KBM-7 (cell line): ENCODE measurements around the gene CERS6.
"Not testable (repeated sequence)": the region's sequence is repeated elsewhere in the genome, so short reads cannot be mapped to it uniquely, and the experiment has no call there.

Experiments used
- DNase-seq: peaks from one replicate; pipeline ENCODE4 v3.0.0-alpha.2; 2015
- in situ Hi-C: fragments of 300-500 bp; cut with MboI; formaldehyde crosslinking; loops from 2 replicates; pipeline ENCODE4 v1.14.3; 2020; ENCODE audit warnings: low sequenced_read_pairs, low pct_unique_long_range_greater_than_20kb, mixed read lengths

Gene CERS6

DNA sequence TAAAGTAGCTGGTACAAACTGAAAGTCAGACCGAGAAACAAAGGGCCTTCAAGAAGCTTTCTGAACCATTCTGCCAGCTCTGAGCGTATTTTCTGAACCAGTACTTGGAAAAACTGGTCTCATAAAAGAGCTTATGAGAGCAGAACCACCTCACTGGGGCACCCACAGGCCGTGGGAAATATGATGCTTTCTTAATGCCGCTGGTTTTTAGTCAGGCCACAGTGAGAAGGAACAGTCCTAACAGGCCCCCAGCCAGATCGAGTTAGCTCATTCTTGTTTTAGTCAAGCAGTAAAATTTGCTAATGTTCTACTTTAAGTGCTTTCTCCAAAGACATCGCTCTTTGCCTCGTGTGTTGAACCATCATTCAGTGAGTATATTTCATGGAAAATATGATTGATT is 333.7 kb downstream of the CERS6 start:
- DNase-seq = no peak
- in situ Hi-C loops = loop anchor here (25.0 kb wide), 1 partner anchor 123 kb away; the partner anchor contains the start of gene G6PC2

DNA sequence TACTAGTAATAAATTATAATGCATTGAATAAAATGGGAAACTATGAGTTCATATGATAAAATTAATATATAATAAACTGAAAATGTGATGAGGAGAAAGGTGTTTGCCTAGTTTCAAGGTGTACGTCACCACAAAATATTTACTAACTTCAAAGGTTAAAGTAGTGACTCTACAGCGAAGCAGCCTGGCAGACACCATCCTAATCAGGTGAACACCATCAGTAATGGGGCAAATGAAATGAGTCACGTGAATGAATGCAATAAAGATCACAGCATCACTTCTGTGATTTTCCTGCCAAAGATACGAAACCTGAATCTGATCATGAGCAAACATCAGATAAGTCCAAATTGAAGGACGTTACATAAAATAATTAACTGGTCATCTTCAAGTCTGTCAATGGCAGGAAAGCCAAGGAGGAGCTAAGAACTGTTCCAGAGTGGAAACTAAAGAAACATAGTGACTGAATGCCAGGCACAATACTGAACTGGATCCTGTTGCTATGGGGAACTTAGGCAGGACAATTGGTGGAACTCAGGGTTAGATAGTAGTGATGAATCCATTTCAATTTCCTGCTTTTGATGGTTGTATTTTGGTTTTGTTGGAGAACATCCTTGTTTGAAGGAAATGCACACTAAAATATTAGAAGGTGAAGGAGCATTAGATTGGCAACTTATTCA is 334.3 kb downstream of the CERS6 start:
- in situ Hi-C loops = loop anchor here (25.0 kb wide), 1 partner anchor 122 kb away; the partner anchor contains the start of gene G6PC2
- DNase-seq = no peak

DNA sequence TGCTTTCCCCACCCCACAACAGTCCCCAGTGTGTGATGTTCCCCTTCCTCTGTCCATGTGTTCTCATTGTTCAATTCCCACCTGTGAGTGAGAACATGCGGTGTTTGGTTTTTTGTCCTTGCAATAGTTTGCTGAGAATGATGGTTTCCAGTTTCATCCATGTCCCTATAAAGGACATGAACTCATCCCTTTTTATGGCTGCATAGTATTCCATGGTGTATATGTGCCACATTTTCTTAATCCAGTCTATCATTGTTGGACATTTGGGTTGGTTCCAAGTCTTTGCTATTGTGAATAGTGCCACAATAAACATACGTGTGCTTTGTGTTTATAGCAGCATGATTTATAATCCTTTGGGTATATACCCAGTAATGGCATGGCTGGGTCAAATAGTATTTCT is 335.1 kb downstream of the CERS6 start:
- in situ Hi-C loops = loop anchor here (25.0 kb wide), 1 partner anchor 121 kb away; the partner anchor contains the start of gene G6PC2
- DNase-seq = not testable (repeated sequence)

DNA sequence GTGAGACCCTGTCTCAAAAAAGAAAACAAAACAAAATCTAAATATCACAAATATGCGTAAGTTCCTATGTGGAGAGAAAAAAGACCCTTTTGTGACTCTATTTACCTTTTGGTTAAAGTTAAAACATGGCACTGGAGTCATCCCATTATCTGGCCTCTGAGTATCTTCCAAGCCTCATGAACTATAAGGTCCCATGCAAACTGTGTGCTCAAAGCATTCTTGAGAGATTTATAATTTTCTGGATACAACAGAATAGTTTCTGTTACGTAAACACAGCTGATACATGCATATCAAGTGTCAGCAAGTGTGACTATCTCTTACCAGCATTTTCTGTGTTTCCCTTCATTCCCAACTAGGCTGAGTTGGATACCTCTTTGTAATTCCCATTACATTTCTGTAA is 337.5 kb downstream of the CERS6 start:
- no peak for DNase-seq
- in situ Hi-C loops = loop anchor here (25.0 kb wide), 1 partner anchor 119 kb away; the partner anchor contains the start of gene G6PC2

DNA sequence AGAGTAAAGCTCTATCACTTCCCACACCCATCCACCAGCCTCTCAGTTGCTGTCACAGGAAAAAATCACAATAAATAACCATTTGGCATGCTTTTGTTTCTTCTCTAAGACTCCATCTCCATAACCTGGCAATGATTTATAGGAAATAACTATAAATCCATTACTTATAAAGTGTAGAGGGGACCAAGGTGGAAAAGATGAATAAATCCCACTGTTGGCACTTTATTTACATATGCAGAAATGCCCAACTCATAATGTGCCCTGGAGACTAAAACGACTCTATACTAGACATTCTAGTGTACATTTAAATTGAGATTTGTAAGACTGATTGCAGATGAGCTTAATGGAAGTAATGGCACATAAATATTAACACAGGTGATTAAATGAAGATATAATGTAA is 338.9 kb downstream of the CERS6 start:
- no peak for DNase-seq
- in situ Hi-C loops = loop anchor here (25.0 kb wide), 1 partner anchor 117 kb away; the partner anchor contains the start of gene G6PC2

DNA sequence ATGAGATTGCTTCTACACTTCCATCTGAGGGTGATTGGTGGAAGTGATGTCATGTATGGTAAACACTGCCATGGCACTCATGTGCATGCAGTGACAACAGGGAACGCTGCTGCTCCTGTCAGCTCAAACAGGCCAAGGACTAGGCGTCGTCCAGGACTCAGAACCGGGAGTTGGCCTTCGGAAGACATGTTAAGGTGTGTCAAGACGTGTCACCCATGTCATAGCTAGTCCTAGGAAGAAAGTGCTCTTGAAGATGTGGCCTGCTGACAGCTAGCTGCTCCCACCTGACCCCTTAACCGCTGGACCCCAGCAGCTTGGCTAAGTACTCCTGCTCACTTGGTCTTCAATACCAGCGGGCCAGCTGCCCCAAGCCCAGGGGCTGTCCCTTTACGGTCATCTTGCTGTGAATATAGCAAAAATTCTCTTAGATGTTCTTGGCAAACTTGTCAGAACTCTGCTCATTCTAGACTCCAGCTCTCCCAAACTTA is 340.1 kb downstream of the CERS6 start:
- in situ Hi-C loops = loop anchor here (25.0 kb wide), 1 partner anchor 116 kb away; the partner anchor contains the start of gene G6PC2
- no peak for DNase-seq

DNA sequence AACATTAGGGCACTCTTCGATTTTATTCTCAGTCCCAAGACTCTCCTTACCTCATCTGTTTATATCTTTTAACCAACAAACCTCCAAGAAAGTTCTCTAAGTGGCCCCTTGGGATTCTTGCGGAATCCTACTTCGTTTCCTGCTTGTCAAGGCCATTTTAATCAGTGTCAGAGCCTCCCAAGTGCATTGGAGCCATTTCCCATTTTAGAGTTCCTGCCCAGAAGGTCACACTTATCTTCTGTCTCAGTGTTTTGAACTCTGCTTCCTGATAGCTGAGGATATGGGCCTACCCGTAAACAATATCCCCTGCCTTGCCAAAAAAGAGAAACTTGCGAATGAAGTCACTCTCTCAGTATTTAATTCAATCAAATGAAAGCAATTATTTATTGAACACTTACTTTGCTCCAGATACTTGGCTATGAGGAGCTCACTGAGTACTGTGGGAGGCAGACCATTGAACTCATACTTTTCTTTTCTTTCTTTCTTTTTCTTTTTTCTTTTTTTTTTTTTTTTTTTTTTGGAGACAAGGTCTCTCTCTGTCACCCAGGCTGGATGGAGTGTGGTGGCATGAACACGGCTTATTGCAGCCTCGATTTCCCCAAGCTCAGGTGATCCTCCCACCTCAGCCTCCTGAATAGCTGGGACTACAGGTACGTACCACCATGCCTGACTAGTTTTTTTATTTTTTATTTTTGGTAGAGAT is 340.7 kb downstream of the CERS6 start:
- peak; percentile 62 for DNase-seq
- in situ Hi-C loops = loop anchor here (25.0 kb wide), 1 partner anchor 116 kb away; the partner anchor contains the start of gene G6PC2

DNA sequence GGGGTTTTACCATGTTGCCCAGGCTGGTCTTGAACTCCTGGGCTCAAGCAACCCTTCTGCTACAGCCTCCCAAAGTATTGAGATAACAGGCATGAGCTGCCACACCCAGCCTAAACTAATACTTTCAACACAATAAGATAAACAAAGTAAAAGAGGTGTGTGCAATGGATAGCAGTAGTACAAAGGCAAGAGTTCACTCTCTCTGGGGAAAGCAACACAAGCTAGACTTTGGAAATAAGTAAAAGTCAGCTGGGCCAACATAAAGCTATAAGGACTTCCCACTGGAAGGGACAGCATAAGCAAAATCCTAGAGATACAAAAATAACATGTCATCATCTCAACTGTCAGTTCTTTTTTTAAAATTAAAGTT is 341.2 kb downstream of the CERS6 start:
- no peak for DNase-seq
- in situ Hi-C loops = loop anchor here (25.0 kb wide), 1 partner anchor 115 kb away; the partner anchor contains the start of gene G6PC2

DNA sequence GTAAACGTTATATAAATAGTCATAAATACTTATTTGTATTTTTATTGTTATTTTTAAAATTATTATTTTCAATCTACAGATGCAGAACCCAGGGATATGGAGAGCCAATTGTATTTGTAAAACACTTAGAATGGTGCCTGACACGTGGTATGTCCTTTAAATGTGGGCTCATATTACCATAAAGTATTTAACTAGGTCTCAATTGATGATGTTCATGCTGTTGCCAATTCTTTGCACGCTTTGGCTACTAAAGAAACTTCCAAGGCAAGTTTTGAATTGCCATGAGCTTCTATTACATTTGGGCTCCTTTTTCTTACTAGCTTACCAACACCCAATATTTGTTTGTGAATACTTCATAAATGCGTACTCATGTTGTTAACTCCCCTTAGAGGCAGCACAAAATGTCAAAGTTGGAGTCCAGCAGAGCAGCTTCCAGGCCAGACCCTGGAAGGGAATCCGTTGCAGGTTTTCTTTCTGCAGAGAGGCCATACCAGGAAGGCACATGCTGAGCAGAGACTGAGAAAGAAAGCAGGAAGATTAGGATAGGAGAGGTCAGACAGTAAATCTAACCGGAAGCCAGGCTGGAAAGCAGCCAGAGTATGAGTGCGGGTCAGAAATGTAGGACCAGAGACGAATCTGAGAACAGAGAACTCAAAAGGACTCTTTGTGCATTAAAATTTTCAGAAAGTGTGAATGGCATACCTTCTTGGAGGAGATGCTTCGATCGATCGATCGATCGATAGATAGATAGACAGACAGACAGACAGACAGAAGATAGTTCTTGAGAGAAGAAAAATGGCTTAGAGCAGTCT is 342.2 kb downstream of the CERS6 start:
- peak; percentile 55 for DNase-seq
- in situ Hi-C loops = loop anchor here (25.0 kb wide), 1 partner anchor 114 kb away; the partner anchor contains the start of gene G6PC2

DNA sequence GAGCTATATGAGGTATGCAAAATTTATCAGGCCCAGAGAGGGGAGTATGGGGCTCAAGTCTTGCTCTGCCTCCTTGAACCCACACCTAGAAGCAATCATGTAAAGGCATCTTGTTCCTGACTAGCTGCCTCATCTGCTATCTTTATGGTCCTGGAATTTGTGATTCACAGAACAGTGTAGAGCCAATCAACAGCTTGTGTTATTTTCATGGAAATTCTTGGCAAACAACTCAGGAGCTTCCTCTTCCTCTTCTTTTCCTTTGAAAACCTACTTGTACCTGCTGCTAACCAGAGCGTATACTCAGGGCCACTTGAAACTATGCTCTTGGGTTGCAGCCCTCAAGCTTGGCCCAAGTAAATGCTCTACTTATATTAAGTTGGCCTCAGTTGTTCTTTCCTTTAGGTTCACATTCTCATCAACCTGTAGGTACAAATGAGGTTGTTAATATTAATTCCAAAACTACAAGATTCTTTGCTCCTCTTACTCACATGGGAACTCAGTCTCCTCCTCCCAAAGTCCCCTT is 342.9 kb downstream of the CERS6 start:
- in situ Hi-C loops = loop anchor here (25.0 kb wide), 1 partner anchor 113 kb away; the partner anchor contains the start of gene G6PC2
- DNase-seq = no peak

DNA sequence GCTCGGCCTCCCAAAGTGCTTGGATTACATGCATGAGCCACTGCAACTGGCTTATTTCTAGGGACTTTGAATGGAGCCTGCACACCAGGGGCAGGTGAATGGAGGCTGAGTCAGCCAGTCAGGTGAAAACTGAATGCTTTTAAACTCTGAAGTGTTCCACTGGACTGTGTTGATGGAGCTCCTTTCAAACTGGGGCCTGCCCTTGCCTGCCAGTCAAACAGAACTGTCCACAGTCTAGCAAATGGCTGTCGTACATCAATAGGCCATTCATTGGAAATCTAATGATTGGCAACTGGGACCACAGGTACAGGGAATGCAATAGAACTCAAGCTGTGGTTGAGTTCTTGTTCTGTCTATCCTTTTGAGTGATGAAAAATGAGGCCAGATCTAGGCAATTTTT is 345.4 kb downstream of the CERS6 start:
- in situ Hi-C loops = no loop called here
- DNase-seq = no peak

DNA sequence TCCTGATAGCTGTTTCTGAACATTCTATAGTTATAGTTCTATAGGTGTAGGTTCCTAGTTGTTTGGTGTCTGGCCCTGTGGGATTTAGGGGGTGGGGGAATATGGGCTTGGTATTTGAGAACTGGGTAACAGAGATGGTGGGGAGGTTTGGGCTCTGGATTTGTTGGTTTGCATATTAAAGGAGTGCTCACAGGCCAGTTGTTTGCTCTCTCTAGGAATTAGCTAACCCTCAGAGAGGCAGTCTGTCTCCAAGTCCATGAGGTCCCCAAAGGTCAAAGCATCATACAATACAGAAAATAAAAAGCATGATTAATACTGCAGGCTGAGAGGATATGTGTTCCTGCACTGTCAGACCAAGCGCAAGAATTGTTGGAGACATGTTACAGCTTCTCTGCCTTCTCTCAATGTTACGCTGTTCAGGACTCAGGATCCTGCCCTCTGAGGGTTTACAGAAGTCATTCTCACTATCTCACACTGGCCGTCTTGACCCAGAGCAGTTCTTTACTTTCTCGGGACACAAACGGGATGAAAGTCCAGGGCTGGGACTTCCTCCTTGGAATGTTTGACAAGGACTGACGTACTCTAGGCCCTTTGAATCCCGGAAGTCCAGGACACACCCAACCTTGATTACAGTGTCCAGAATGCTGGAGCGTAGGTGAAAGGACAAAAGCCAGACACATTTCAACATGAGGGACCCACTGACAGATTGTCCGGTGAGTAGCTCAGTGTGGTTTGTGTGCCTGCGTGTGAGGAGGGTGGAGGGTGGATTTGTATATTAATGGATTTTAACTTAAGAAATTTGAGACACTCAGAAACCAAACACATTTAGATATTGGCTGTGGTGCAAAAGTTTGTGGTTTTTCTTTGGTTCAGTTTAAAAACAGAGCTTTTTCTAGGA is 346.1 kb downstream of the CERS6 start, which contains the start of gene NOSTRIN:
TSS of gene NOSTRIN (plus strand) at position 677 of the 898 bp plus-strand sequence. CDS start at position 687, 10 bp downstream.
- in situ Hi-C loops = no loop called here
- peak; percentile 88 for DNase-seq

DNA sequence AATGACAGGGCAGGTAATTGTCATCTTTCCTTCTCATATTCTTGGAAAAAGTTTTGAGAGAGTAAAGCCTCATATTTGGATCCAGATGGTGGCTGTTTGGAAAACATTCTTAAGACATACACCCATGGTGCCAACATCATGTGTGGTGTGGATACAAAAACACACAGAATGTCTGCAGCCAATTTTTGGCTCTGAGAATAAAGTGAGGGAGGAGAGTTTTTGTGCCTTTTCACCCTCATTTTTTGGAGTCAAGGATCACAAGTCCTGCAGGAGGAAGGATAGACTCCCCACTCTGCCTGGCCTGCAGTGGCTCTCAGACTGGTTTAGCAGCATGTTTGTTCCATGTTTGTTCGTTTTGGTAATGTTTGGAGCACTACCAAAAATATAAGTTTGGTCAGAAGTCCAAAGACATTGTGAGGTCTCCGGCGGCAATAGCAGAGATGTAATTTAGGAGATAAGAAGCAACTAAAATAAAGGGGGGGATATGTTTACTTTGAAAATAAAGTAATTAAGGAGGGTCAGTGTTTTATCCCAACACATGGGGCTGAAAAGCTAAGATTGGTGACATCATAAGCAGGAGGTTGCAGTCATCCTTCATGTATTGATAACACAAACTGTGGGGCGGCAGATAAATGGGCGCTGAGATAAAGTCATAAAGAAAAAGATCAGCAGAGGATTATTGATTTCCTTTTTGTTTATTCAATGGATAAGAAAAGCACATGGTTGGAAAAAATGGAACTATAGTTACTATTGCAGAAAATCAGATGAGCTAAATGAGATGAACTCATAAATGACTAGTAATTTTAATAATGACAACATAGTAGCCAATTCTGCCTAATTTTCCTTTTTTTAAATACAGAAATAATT is 347.0 kb downstream of the CERS6 start:
- no peak for DNase-seq
- in situ Hi-C loops = no loop called here

DNA sequence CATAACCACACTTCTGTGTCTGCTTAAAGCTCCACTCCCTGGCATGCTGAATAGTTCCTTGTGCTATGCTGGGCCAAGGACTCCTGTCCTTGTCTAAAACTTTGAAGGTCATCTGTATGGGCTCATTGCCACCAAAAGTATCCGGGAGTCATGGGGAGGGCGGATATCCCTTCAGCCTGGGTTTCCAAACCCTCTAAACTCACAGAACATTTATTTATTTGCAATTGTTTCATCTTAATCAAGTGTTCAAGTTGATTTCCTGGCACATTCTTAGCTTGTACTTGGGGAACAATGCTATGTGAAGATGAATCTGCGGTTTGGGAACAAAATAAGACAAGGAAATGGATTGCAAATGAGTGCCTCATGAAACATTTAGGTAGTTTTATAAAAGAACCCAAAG is 348.1 kb downstream of the CERS6 start:
- no peak for DNase-seq
- in situ Hi-C loops = no loop called here

DNA sequence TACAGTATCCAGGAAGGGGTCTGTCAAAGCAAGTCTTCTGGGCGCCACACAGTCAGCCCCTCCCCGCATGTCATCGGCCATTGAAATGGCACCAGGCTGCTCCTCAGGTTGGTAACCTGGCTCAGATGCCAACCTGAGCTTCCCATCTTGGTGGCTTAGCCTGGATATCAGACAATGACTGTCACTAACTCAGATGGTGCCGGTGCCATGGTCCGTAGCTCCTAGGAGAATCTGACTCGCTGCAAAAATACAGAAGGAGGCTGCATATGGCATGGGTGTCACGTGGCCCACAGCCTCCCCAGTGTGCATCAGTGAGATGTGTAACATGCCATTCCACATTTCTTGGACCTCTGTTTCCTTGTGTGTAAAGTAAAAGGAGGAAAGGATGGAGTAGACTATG is 349.5 kb downstream of the CERS6 start:
- in situ Hi-C loops = no loop called here
- DNase-seq = no peak

DNA sequence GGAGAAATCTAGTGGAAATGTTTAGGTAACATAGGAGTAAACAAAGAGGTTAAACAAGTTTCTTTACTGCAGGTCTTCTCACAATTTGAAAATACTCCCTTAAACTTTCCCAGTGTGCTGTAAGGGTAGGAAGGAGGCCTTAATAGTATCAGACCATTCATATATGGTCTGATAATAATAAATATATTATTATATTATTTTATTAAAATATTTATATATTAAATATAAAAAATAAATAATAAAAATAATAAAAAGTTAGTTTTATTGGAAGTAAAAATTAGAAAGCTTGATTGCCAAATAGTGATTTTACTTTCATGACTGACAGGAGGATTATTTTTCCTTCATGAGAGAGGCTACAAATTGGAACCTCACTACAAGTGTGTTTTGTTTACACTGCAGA is 353.5 kb downstream of the CERS6 start:
- no peak for DNase-seq
- in situ Hi-C loops = no loop called here

DNA sequence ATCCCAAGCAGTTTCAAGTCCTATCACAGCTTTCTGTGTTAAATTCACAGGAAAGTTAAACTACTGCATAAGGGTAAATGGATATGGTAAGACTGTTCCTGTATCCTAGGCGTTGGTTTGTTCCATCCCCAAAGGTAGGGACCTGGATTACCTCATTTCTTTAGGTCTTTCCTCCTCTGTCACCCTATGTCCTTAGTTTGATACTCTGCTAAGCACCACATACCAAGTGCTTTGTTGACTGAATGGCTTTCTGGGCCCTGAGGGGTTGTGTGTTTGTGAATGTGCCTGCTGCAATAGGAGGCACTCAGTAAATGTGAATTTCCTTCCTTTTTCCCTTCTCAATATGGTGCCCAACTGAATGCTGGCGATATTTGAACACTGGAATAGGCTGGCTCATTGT is 354.2 kb downstream of the CERS6 start:
- no peak for DNase-seq
- in situ Hi-C loops = no loop called here
